KMS-11 (cell line): ENCODE data around the gene STYX.

Source experiments
- H2AFZ ChIP-seq: fragments of 200-600 bp; sonication (generic); 2 replicates; pipeline ENCODE4 v1.6.1; 2016; ENCODE audit warnings: antibody characterized with exemption, mixed run types, low read depth
- H3K27ac ChIP-seq: fragments of 200-600 bp; sonication (generic); 2 replicates; pipeline ENCODE4 v1.6.1; 2016; ENCODE audit warnings: mild to moderate bottlenecking, mixed run types
- H3K27me3 ChIP-seq: fragments of 200-600 bp; sonication (generic); 2 replicates; pipeline ENCODE4 v1.6.1; 2017; ENCODE audit warnings: mild to moderate bottlenecking, low read depth, mixed run types, moderate library complexity; ENCODE audit not compliant: insufficient read depth
- H3K36me3 ChIP-seq: fragments of 200-600 bp; sonication (generic); 2 replicates; pipeline ENCODE4 v1.6.1; 2017; ENCODE audit warnings: mild to moderate bottlenecking, mixed run types; ENCODE audit not compliant: insufficient read depth
- H3K4me1 ChIP-seq: fragments of 200-600 bp; sonication (generic); 2 replicates; pipeline ENCODE4 v1.6.1; 2016; ENCODE audit warnings: mild to moderate bottlenecking, low read depth, mixed run types; ENCODE audit not compliant: poor library complexity, severe bottlenecking
- H3K4me2 ChIP-seq: fragments of 200-600 bp; sonication (generic); 2 replicates; pipeline ENCODE4 v1.7.0; 2016; ENCODE audit warnings: mild to moderate bottlenecking, mixed run types
- H3K4me3 ChIP-seq: fragments of 200-600 bp; sonication (generic); IDR thresholded peaks from 2 replicates; pipeline ENCODE4 v1.6.1; 2017; ENCODE audit warnings: low read depth, low read length, mixed read lengths; ENCODE audit not compliant: insufficient read depth
- H3K79me2 ChIP-seq: fragments of 200-600 bp; sonication (generic); 2 replicates; pipeline ENCODE4 v1.6.1; 2016; ENCODE audit warnings: low read depth, mixed run types; ENCODE audit not compliant: insufficient read depth
- H3K9ac ChIP-seq: fragments of 200-600 bp; sonication (generic); 2 replicates; pipeline ENCODE4 v1.6.1; 2016; ENCODE audit warnings: mild to moderate bottlenecking, mixed run types
- H4K20me1 ChIP-seq: fragments of 200-600 bp; sonication (generic); 2 replicates; pipeline ENCODE4 v1.6.1; 2016; ENCODE audit warnings: mild to moderate bottlenecking, mixed run types; ENCODE audit not compliant: insufficient read depth
- CTCF ChIP-seq: fragments of 200-600 bp; sonication (generic); conservative IDR thresholded peaks from 2 replicates; pipeline ENCODE4 v1.6.1; 2017; ENCODE audit warnings: low read depth, mild to moderate bottlenecking, antibody characterized with exemption, low read length, moderate library complexity, mixed read lengths

Gene STYX

GRCh38 chr14:52695481-52696091 is 34.4 kb upstream of the STYX start, which contains the start of gene ERO1A:
ERO1A (minus strand) TSS chr14:52695558; CDS start chr14:52695481, 77 bp downstream.
- H2AFZ ChIP-seq = peak within 1 kb of the TSS; percentile 45

GRCh38 chr14:52700701-52701172 is 29.2 kb upstream of the STYX start:
- no peaks in the 10 kb centered on the region for H3K79me2 ChIP-seq
- peaks cover 5% of the 10 kb centered on the region for H3K4me1 ChIP-seq
- no peak overlapping the region for H2AFZ ChIP-seq
- TF ChIP-seq CTCF = no peak
- H4K20me1 ChIP-seq = no peaks in the 10 kb centered on the region
- no peaks in the 10 kb centered on the region for H3K27me3 ChIP-seq
- H3K4me3 ChIP-seq = no peak overlapping the region
- H3K4me2 ChIP-seq = no peak overlapping the region
- H3K36me3 ChIP-seq = no peaks in the 10 kb centered on the region
- H3K27ac ChIP-seq = no peak overlapping the region
- no peak overlapping the region for H3K9ac ChIP-seq

More at GRCh38 chr14:52695481-52696091, 34.4 kb upstream of the STYX start, which contains the start of gene ERO1A:
- Histone ChIP-seq H3K27ac (peak within 1 kb of the TSS; percentile 81), H3K79me2 (peaks cover 41% of the 10 kb centered on the region), H3K4me3 (no peak within 1 kb of the TSS), H3K9ac (peak within 1 kb of the TSS; percentile 74; the same call in 1 of the 2 replicates), H3K36me3 (no peaks in the 10 kb centered on the region), H4K20me1 (peaks cover 6% of the 10 kb centered on the region), H3K27me3 (no peaks in the 10 kb centered on the region), H3K4me2 (peak within 1 kb of the TSS; percentile 42), H3K4me1 (peaks cover 34% of the 10 kb centered on the region)
- TF ChIP-seq CTCF = no peak

- Histone ChIP-seq H2AFZ (no peak overlapping the region), H4K20me1 (no peaks in the 10 kb centered on the region), H3K9ac (no peak overlapping the region), H3K36me3 (no peaks in the 10 kb centered on the region), H3K4me2 (no peak overlapping the region), H3K27me3 (no peaks in the 10 kb centered on the region), H3K4me1 (peaks cover 2% of the 10 kb centered on the region), H3K27ac (no peak overlapping the region), H3K79me2 (no peaks in the 10 kb centered on the region), H3K4me3 (no peak overlapping the region)
- TF ChIP-seq CTCF = no peak
These were observed 28.7 kb upstream of the STYX start for GRCh38 chr14:52701223-52701622.

- TF ChIP-seq CTCF = no peak
- H3K4me3 ChIP-seq = no peak overlapping the region
- H3K4me2 ChIP-seq = no peak overlapping the region
- no peak overlapping the region for H3K9ac ChIP-seq
- no peak overlapping the region for H3K27ac ChIP-seq
- H3K36me3 ChIP-seq = no peaks in the 10 kb centered on the region
- H3K79me2 ChIP-seq = peaks cover 12% of the 10 kb centered on the region
- no peak overlapping the region for H2AFZ ChIP-seq
- H4K20me1 ChIP-seq = no peaks in the 10 kb centered on the region
- H3K4me1 ChIP-seq = peaks cover 5% of the 10 kb centered on the region
- no peaks in the 10 kb centered on the region for H3K27me3 ChIP-seq
These were observed 26.7 kb upstream of the STYX start for GRCh38 chr14:52703225-52703624.
